SK-N-SH (cell line): Measurements from ENCODE around the gene CYFIP2.

Experiments
- EP300 ChIP-seq, 2 experiments: IDR thresholded peaks; 2 replicates each; pipeline versions ENCODE4 v1.4.0 to v1.6.1; 2012; ENCODE audit warnings: borderline replicate concordance in 1 of 2, low read depth in 1 of 2, low read length in 1 of 2
- MXI1 ChIP-seq: IDR thresholded peaks from 2 replicates; pipeline ENCODE4 v1.6.1; 2012; ENCODE audit warnings: mild to moderate bottlenecking, low read depth, low read length, improper control_type of control experiment
- NFIC ChIP-seq: IDR thresholded peaks from 2 replicates; pipeline ENCODE4 v1.4.0; 2012; ENCODE audit warnings: borderline replicate concordance
- RFX5 ChIP-seq: IDR thresholded peaks from 2 replicates; pipeline ENCODE4 v1.6.1; 2012; ENCODE audit warnings: mild to moderate bottlenecking, improper control_type of control experiment, low read length
- SMC3 ChIP-seq: IDR thresholded peaks from 2 replicates; pipeline ENCODE4 v1.6.1; 2012; ENCODE audit warnings: low read depth, low read length, improper control_type of control experiment
- TAF1 ChIP-seq: IDR thresholded peaks from 2 replicates; pipeline ENCODE4 v1.6.1; 2012; ENCODE audit warnings: low read depth, mild to moderate bottlenecking, low read length, moderate library complexity, borderline replicate concordance
- TF ChIP-seq, protein P1 (sequence below): IDR thresholded peaks from 2 replicates; pipeline ENCODE4 v1.4.0; 2012; ENCODE audit warnings: low read depth, borderline replicate concordance
- TF ChIP-seq, protein P2 (sequence below): fragments of 200-600 bp; sonication (generic); IDR thresholded peaks from 2 replicates; pipeline ENCODE4 v1.6.1; 2017; ENCODE audit warnings: antibody characterized with exemption, mild to moderate bottlenecking, moderate library complexity
- TF ChIP-seq, protein P3 (sequence below): IDR thresholded peaks from 2 replicates; pipeline ENCODE4 v1.6.1; 2012; ENCODE audit warnings: mild to moderate bottlenecking, low read depth, low read length, moderate library complexity

DNA sequence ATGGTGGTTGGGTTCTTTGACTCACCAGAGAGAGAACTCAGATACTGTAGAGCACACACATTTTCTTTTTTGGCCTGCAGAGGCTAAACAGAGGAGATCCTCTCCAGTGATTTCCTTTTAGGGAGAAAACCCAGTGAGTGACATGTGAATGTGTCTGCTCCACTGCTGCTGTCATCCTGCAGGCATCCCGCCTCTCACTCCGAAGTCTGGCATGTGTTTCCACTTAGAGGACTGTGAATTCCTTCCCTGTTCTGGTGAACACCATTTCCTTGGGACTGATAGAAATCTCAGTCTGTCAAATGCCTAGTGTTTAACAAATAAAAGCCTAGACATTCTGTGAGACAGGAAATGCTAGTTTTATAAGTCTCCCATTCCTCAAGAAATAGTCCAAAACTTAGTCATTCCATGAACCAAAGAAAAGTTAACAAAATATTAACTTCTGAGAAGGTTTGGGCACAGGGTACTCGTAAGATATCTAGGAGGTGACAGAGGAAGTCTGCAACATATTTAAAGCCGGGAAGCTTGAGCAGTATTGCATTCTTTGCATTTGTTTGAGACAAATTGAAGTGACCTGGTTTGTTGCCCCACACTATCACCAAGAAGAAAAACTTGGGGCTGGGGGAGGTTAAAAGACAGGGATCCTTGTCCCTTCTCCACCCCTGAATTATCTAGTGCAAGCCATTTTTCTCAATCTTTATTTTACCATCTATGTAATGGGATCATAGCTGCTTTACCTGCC lies 119.2 kb downstream of the CYFIP2 start:
- TF ChIP-seq RFX5 (no peak), MXI1 (peak; percentile 87), NFIC (peak; percentile 82; the same call in 1 of the 2 replicates), EP300 (IDR thresholded peaks at IDR 0.05; ENCODE audit: borderline replicate concordance in 1 of 2, low read depth in 1 of 2, low read length in 1 of 2) (peak; percentile 91 to 98), TAF1 (no peak), SMC3 (no peak)
- TF ChIP-seq, protein P1, sequence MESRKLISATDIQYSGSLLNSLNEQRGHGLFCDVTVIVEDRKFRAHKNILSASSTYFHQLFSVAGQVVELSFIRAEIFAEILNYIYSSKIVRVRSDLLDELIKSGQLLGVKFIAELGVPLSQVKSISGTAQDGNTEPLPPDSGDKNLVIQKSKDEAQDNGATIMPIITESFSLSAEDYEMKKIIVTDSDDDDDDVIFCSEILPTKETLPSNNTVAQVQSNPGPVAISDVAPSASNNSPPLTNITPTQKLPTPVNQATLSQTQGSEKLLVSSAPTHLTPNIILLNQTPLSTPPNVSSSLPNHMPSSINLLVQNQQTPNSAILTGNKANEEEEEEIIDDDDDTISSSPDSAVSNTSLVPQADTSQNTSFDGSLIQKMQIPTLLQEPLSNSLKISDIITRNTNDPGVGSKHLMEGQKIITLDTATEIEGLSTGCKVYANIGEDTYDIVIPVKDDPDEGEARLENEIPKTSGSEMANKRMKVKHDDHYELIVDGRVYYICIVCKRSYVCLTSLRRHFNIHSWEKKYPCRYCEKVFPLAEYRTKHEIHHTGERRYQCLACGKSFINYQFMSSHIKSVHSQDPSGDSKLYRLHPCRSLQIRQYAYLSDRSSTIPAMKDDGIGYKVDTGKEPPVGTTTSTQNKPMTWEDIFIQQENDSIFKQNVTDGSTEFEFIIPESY, result peak; percentile 84
- TF ChIP-seq, protein P2, sequence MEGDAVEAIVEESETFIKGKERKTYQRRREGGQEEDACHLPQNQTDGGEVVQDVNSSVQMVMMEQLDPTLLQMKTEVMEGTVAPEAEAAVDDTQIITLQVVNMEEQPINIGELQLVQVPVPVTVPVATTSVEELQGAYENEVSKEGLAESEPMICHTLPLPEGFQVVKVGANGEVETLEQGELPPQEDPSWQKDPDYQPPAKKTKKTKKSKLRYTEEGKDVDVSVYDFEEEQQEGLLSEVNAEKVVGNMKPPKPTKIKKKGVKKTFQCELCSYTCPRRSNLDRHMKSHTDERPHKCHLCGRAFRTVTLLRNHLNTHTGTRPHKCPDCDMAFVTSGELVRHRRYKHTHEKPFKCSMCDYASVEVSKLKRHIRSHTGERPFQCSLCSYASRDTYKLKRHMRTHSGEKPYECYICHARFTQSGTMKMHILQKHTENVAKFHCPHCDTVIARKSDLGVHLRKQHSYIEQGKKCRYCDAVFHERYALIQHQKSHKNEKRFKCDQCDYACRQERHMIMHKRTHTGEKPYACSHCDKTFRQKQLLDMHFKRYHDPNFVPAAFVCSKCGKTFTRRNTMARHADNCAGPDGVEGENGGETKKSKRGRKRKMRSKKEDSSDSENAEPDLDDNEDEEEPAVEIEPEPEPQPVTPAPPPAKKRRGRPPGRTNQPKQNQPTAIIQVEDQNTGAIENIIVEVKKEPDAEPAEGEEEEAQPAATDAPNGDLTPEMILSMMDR, result no peak
- TF ChIP-seq, protein P3, sequence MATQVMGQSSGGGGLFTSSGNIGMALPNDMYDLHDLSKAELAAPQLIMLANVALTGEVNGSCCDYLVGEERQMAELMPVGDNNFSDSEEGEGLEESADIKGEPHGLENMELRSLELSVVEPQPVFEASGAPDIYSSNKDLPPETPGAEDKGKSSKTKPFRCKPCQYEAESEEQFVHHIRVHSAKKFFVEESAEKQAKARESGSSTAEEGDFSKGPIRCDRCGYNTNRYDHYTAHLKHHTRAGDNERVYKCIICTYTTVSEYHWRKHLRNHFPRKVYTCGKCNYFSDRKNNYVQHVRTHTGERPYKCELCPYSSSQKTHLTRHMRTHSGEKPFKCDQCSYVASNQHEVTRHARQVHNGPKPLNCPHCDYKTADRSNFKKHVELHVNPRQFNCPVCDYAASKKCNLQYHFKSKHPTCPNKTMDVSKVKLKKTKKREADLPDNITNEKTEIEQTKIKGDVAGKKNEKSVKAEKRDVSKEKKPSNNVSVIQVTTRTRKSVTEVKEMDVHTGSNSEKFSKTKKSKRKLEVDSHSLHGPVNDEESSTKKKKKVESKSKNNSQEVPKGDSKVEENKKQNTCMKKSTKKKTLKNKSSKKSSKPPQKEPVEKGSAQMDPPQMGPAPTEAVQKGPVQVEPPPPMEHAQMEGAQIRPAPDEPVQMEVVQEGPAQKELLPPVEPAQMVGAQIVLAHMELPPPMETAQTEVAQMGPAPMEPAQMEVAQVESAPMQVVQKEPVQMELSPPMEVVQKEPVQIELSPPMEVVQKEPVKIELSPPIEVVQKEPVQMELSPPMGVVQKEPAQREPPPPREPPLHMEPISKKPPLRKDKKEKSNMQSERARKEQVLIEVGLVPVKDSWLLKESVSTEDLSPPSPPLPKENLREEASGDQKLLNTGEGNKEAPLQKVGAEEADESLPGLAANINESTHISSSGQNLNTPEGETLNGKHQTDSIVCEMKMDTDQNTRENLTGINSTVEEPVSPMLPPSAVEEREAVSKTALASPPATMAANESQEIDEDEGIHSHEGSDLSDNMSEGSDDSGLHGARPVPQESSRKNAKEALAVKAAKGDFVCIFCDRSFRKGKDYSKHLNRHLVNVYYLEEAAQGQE, result 0 out of 2 replicates have a peak, but pooled peaks have one; percentile 4
